HG03108 (cell line): ENCODE data around the gene SLC25A1.
"Not testable (repeated sequence)": the region's sequence is repeated elsewhere in the genome, so short reads cannot be mapped to it uniquely, and the experiment has no call there.

Source experiments
- ATAC-seq: cut with Tn5 transposase; IDR thresholded peaks from one replicate; pipeline ENCODE4 v1.9.1; 2021; ENCODE audit warnings: moderate library complexity; ENCODE audit not compliant: unreplicated experiment

Gene SLC25A1

GRCh38 chr22:19169002-19169946 lies 9.3 kb downstream of the SLC25A1 start:
- no peak for ATAC-seq

- ATAC-seq = no peak
These were observed 10.2 kb downstream of the SLC25A1 start for GRCh38 chr22:19168088-19168890.

- ATAC-seq = no peak
These were observed 11.2 kb downstream of the SLC25A1 start for GRCh38 chr22:19167106-19167869.

- ATAC-seq = no peak
These were observed 12.1 kb downstream of the SLC25A1 start for GRCh38 chr22:19166421-19166820.

- ATAC-seq = no peak
These were observed 14.1 kb downstream of the SLC25A1 start for GRCh38 chr22:19164425-19164824.

GRCh38 chr22:19158649-19159048 lies 19.9 kb downstream of the SLC25A1 start:
- not testable (repeated sequence) for ATAC-seq

GRCh38 chr22:19156109-19156508 lies 22.4 kb downstream of the SLC25A1 start:
- ATAC-seq = not testable (repeated sequence)

GRCh38 chr22:19152942-19153883 lies 25.3 kb downstream of the SLC25A1 start:
- ATAC-seq = no peak

GRCh38 chr22:19151329-19152191 lies 27.0 kb downstream of the SLC25A1 start:
- no peak for ATAC-seq

GRCh38 chr22:19150482-19151328 lies 27.8 kb downstream of the SLC25A1 start:
- no peak for ATAC-seq

GRCh38 chr22:19149991-19150390 lies 28.5 kb downstream of the SLC25A1 start, which contains the start of gene GSC2:
TSS of gene GSC2 (minus strand) at chr22:19150292. CDS start at chr22:19150283, 9 bp downstream.
- ATAC-seq = no peak

- ATAC-seq = no peak
These were observed 29.3 kb downstream of the SLC25A1 start for GRCh38 chr22:19149047-19149883.

- ATAC-seq = no peak
These were observed 30.0 kb downstream of the SLC25A1 start for GRCh38 chr22:19148417-19149046.

- no peak for ATAC-seq
These were observed 31.2 kb downstream of the SLC25A1 start for GRCh38 chr22:19147195-19147780.

GRCh38 chr22:19146215-19146968 lies 32.1 kb downstream of the SLC25A1 start:
- ATAC-seq = no peak
